NCI-H1436 treated with DMSO at 0.1 percent for 48 hours (cell line): Measurements from ENCODE around the gene AIG1.
"Not testable (repeated sequence)": the region's sequence is repeated elsewhere in the genome, so short reads cannot be mapped to it uniquely, and the experiment has no call there.

Experiments
- DNase-seq: peaks from one replicate; lab custom pipeline; 2025; lab: John Stamatoyannopoulos, UW

Gene AIG1

GRCh38 chr6:143271024-143271423, 210.3 kb downstream of the AIG1 start:
- no peak for DNase-seq

GRCh38 chr6:143276436-143276835, 215.7 kb downstream of the AIG1 start:
- DNase-seq: no peak

DNA sequence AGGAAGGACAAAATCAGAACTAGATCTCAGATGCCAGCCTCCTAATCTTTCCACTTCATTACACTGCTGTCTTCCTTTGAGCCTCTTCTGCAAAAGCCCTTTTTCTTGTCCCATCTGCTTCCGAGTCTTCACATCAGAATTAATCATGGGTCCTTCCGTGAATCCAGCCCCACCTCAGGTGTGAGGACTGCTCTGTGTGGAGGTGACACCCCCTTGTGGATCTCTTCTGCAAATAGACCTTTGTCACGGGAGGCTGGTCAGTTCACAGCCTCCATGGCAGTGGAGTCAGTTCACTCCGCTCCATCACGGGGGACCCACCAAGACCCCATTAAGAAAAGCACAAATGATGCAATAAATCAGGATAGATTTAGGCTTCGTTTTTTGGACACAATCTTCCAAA, 218.7 kb downstream of the AIG1 start:
- DNase-seq: no peak

DNA sequence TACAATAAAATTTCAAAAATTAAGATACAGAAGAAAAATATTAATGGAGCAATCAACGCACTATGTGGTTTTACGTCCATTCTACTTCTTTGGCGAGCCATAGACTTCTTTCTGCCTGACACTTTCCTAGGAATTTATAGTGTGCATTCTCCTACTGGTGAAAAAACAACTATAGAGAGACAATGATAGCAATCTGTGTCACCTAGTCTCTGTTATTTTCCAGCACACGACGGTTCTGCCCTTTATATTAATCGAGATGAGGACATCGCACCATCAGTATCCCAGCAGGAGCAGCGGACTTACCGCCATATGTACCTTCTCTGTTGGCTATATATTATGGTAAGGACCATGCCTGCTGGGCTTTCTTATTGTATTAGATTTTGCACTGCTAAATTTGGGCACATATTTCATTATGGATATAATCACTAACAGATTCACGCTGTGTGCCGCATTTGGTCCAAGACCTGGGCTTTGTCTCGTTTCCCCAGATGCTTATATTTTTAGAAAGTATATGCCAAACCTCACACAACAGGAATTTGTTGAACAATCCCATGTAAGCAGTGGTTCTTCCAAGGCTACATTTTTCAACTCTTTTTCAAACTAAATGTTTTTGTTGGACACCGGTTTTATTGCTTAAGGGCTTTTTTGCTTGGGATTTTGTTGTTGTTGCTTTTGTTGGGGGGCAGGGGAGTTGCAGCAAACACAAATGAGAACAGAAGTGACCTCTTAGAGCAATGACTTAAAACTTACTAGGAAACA, 223.4 kb downstream of the AIG1 start:
- no peak for DNase-seq

DNA sequence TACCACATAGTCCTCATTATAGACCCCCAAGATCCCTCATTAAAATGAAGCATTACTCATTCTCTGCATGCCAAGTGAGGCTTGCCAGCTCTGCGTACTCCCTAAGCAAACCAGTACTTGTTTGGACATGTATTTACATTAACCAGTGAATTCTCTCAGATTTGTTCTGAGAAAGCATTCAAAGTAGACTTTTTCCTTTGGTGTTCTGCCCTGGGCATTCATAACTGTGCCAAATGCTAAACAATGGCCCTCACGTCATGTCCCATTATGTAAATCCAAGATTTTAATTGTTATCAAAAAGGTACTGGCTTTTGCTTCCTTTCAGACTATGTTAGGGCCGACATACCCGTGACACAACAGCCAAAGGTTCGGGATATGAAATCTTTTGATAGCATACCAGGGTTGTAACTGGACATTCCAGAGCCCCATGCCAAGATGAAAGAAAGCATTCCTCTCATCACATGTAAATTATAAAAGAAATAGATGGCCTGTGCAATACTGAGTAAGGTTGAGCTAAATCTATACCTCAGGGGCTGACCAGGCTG, 225.6 kb downstream of the AIG1 start:
- no peak for DNase-seq

DNA sequence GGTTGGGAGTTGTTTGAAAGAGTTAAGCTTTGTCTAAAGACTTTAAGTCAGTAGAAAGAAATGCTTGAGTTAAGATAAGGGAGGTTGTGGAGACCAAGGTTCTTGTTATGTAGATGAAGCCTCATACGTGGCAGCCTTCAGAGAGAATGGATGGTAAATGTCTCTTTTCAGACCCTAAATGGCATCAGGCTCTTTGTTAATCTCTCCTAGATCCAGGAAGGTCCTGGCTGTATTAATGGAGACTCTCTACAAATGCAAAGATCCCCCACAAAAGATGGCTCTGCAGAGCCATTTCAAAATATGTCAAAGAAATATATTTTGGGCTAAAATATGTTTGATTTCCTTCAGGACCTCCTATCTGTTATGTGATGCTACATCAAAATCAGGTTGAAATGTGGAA, 228.2 kb downstream of the AIG1 start:
- DNase-seq: no peak

GRCh38 chr6:143290206-143290605, 229.5 kb downstream of the AIG1 start:
- DNase-seq: no peak

DNA sequence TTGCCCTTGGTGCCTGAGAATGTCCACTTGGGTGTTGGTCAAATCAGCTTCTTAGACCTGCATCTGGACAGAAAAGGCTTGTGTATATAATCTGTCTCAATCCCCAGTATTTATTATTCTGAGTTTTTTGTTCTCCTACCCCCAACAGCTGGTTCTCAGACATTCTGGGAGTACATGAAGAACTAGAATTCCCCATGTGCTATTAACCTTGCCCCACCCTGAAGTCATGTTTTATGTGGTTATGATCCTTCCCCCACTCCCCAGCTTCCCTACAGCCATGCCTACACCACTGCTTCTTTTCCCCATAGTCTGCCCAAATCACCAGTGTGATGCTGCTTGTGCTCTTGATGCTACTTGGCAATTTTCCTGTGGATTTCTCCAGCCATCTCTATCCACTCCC, 232.8 kb downstream of the AIG1 start:
- DNase-seq: no peak

GRCh38 chr6:143294265-143294860, 233.7 kb downstream of the AIG1 start:
- no peak for DNase-seq

GRCh38 chr6:143295932-143296331, 235.2 kb downstream of the AIG1 start:
- DNase-seq: no peak

DNA sequence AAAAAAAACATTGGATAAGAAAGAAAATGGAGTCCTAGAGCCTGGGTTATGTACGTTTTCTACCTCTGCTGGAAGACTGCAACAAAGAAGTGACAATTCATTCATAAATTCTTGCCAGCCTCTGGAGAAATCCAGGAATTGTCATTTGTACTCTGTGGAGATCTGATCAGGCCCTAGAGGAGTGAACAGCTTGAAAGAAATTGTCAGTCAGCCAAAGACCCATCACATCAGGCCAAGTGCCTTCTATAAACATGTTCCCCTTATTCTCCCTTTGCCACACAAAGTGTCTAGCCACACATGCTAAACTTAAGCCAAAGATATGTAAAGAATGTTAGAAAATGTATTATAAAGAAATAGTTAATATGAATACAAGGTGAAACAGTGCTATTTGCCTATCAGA, 237.4 kb downstream of the AIG1 start:
- DNase-seq: no peak

GRCh38 chr6:143299253-143300166, 238.8 kb downstream of the AIG1 start:
- no peak for DNase-seq

- DNase-seq: no peak
Measured at GRCh38 chr6:143301188-143301587, 240.5 kb downstream of the AIG1 start.

- not testable (repeated sequence) for DNase-seq
Measured at GRCh38 chr6:143307760-143308159, 247.1 kb downstream of the AIG1 start.

GRCh38 chr6:143313163-143313562, 252.5 kb downstream of the AIG1 start:
- DNase-seq: no peak

GRCh38 chr6:143321491-143322086, 260.9 kb downstream of the AIG1 start:
- DNase-seq: no peak

GRCh38 chr6:143322386-143322785, 261.7 kb downstream of the AIG1 start:
- DNase-seq: no peak

GRCh38 chr6:143323729-143324470, 263.2 kb downstream of the AIG1 start:
- DNase-seq: no peak

GRCh38 chr6:143325379-143326140, 264.9 kb downstream of the AIG1 start:
- no peak for DNase-seq

GRCh38 chr6:143328876-143329275, 268.2 kb downstream of the AIG1 start:
- DNase-seq: no peak

- no peak for DNase-seq
Measured at GRCh38 chr6:143329323-143329722, 268.6 kb downstream of the AIG1 start.
